GM12878 (cell line): Measurements from ENCODE around the gene LIPA. TPM values are rescaled to one million over a fixed set of nuclear protein-coding genes. Genes with fewer than 3 reads are reported as not detected.
A peak's percentile ranks its signal among the peaks of the same experiment; 100 is the strongest.

Source experiments
- ATAC-seq: fragments of 200-7000 bp; cut with Tn5 transposase; 3 replicates; pipeline ENCODE4 v1.9.1; 2020; ENCODE audit warnings: mild to moderate bottlenecking, moderate library complexity
- BruUV-seq: library from RNA; stranded (reverse); fragments of 400-500 nt; replicated peaks from 2 replicates; lab custom pipeline; 2021; lab: Mats Ljungman, UMichigan
- CTCF ChIA-PET: fragments of 300-600 bp; sonication (Branson Sonifier 250); formaldehyde crosslinking; extraction: SDS; loops from one replicate; lab custom pipeline; 2021; ENCODE audit warnings: inconsistent platforms; lab: Yijun Ruan, JAX
- POLR2A ChIA-PET: fragments of 350-600 bp; formaldehyde crosslinking; extraction: SDS; loops from one replicate; lab custom pipeline; 2021; ENCODE audit warnings: inconsistent platforms; lab: Charles Lee
- RAD21 ChIA-PET: fragments of 300-600 bp; sonication (Branson Sonifier 250); formaldehyde crosslinking; loops from one replicate; lab custom pipeline; 2023; ENCODE audit warnings: antibody characterized with exemption; ENCODE audit not compliant: unreplicated experiment; lab: Charles Lee
- SMC1A ChIA-PET: fragments of 300-600 bp; sonication (Branson Sonifier 250); formaldehyde crosslinking; loops from one replicate; lab custom pipeline; 2023; ENCODE audit not compliant: unreplicated experiment, uncharacterized antibody; lab: Charles Lee
- DNase-seq: peaks from one replicate; pipeline ENCODE4 v3.0.0-alpha.2; 2011; ENCODE audit warnings: low read depth, low spot score
- FAIRE-seq: peaks from 3 replicates; lab custom pipeline; 2011; peaks lifted over from hg19 to GRCh38; lab: Jason Lieb, UNC
- H2AFZ ChIP-seq: 2 replicates; pipeline ENCODE4 v1.6.0; 2011; ENCODE audit warnings: low read depth, low read length, control low read depth; ENCODE audit not compliant: control insufficient read depth
- H3K27ac ChIP-seq: 2 replicates; pipeline ENCODE4 v1.5.1; 2011; ENCODE audit warnings: control low read depth; ENCODE audit not compliant: control insufficient read depth, insufficient read depth
- H3K27me3 ChIP-seq, 2 experiments: replicated peaks in 1 of 2; 2 replicates each; pipeline versions ENCODE4 v1.6.0 to v1.6.1; 2011; ENCODE audit warnings: low read length in 1 of 2; ENCODE audit not compliant: control insufficient read depth in 2 of 2, insufficient read depth in 2 of 2
- H3K36me3 ChIP-seq, 2 experiments: 2 replicates each; pipeline ENCODE4 v1.5.1; 2011; ENCODE audit warnings: low read length in 1 of 2; ENCODE audit not compliant: control insufficient read depth in 2 of 2, insufficient read depth in 2 of 2
- H3K4me1 ChIP-seq: 2 replicates; pipeline ENCODE4 v1.6.1; 2011; ENCODE audit warnings: mild to moderate bottlenecking, low read length, moderate library complexity, mixed read lengths; ENCODE audit not compliant: control insufficient read depth, insufficient read depth
- H3K4me2 ChIP-seq: 2 replicates; pipeline ENCODE4 v1.6.0; 2011; ENCODE audit warnings: control low read depth; ENCODE audit not compliant: control insufficient read depth, insufficient read depth
- H3K4me3 ChIP-seq: fragments of 200-600 bp; sonication (generic); 2 replicates; pipeline ENCODE4 v1.5.1; 2016
- H3K79me2 ChIP-seq: 2 replicates; pipeline ENCODE4 v1.6.0; 2011; ENCODE audit warnings: low read length; ENCODE audit not compliant: control insufficient read depth, insufficient read depth
- H3K9ac ChIP-seq: 2 replicates; pipeline ENCODE4 v1.8.0; 2011; ENCODE audit warnings: low read length, control low read depth, mixed read lengths; ENCODE audit not compliant: control insufficient read depth, insufficient read depth
- H3K9me3 ChIP-seq: replicated peaks from 3 replicates; pipeline ENCODE4 v1.5.1; 2011; ENCODE audit warnings: mild to moderate bottlenecking, low read length; ENCODE audit not compliant: control insufficient read depth, insufficient read depth
- H4K20me1 ChIP-seq: 2 replicates; pipeline ENCODE4 v1.6.0; 2011; ENCODE audit not compliant: control insufficient read depth, insufficient read depth
- KAT2A ChIP-seq: conservative IDR thresholded peaks from 2 replicates; pipeline ENCODE4 v1.6.1; 2011; ENCODE audit warnings: low read depth, low read length; ENCODE audit not compliant: control insufficient read depth
- RAD51 ChIP-seq: fragments of 450-650 bp; IDR thresholded peaks from 2 replicates; pipeline ENCODE4 v1.6.1; 2016; ENCODE audit warnings: moderate library complexity, mild to moderate bottlenecking, inconsistent platforms
- SKIL ChIP-seq: fragments of 450-650 bp; IDR thresholded peaks from 2 replicates; pipeline ENCODE4 v1.6.1; 2017; ENCODE audit warnings: mild to moderate bottlenecking, low read depth, inconsistent platforms; ENCODE audit not compliant: poor library complexity, severe bottlenecking
- WGBS: methylation state at CpG from one replicate; pipeline ENCODE4 v1.1.6; 2016; ENCODE audit warnings: low lambda C conversion rate; ENCODE audit not compliant: insufficient replicate concordance, insufficient coverage; ENCODE audit errors: missing lambda C conversion rate; 5-methylcytosine and 5-hydroxymethylcytosine counted together
- in situ Hi-C: fragments of 300-500 bp; cut with MboI; formaldehyde crosslinking; loops from 9 replicates; pipeline ENCODE4 v1.14.3; 2018; ENCODE audit warnings: mixed read lengths
- intact Hi-C: fragments of 100-400 bp; cut with micrococcal nuclease; formaldehyde crosslinking; loops from one replicate; pipeline ENCODE4 v1.14.2; 2022; ENCODE audit not compliant: unreplicated experiment
- polyA plus RNA-seq, 11 experiments: library from polyadenylated mRNA; depleted of rRNA in 4 of 11; unstranded in 6 of 11; stranded (reverse) in 5 of 11; fragments of >200 nt; fragmentation: Nextera tagmentation in 4 of 11; fragmentation: Illumina TruSeq in 1 of 11; extraction: Ambion mirVana in 4 of 11; extraction: Trizol in 1 of 11; gene quantifications; 1 replicate in 1 of 11; 2 replicates in 10 of 11; pipeline versions ENCODE4 v1.2.1 to v1.2.3, GENCODE V29; 2011 to 2016; ENCODE audit warnings: inconsistent platforms in 2 of 11, missing spikeins in 2 of 11, low read depth in 1 of 11
- total RNA-seq, 4 experiments: library from RNA; depleted of rRNA in 3 of 4; stranded (reverse); fragments of >200 nt in 3 of 4; fragmentation: Illumina TruSeq in 1 of 4; extraction: Trizol in 1 of 4; gene quantifications; 2 replicates each; pipeline versions ENCODE4 v1.2.1 to v1.2.3, GENCODE V29; 2013 to 2021

LIPA gene
- total and polyA plus RNA-seq, 10 of the 15 experiments (the other 5 are each of a cell fraction or from before 2014, with no cell fraction given), result 31.1 to 50.3 (median 39.5) TPM

- Histone ChIP-seq H4K20me1 (no peaks in the 10 kb centered on the region), H3K27ac (no peak overlapping the region), H3K4me2 (no peak overlapping the region), H3K79me2 (no peaks in the 10 kb centered on the region), H2AFZ (no peak overlapping the region), H3K27me3 (no peaks in the 10 kb centered on the region), H3K36me3 (no peaks in the 10 kb centered on the region), H3K9me3 (no peaks in the 10 kb centered on the region), H3K4me1 (peaks cover 12% of the 10 kb centered on the region; the same call in 1 of the 2 replicates), H3K9ac (no peak overlapping the region), H3K4me3 (no peak overlapping the region)
- TF ChIP-seq RAD51 (peak; percentile 42; the same call in 1 of the 2 replicates), KAT2A (no peak), SKIL (peak; percentile 35)
- ATAC-seq, result peak; percentile 75
- CTCF ChIA-PET, result interaction anchor here (1.1 to 3.6 kb wide), 4 partner anchors 11 to 103 kb away, joined by 3 to 56 read pairs (median 4); no protein-coding TSS in a partner anchor
- no peak for DNase-seq
- SMC1A ChIA-PET, result interaction anchor here (1.2 to 4.4 kb wide), 5 partner anchors 19 to 96 kb away, joined by 3 to 60 read pairs (median 4); partner anchors contain the start of gene IFIT1
- RAD21 ChIA-PET, result interaction anchor here (0.7 to 4.0 kb wide), 7 partner anchors 32 to 198 kb away, joined by 3 to 31 read pairs (median 5); partner anchors contain the start of genes IFIT3, IFIT5 and LIPA
- intact Hi-C loops, result no loop called here
- no TSS peak for BruUV-seq
- in situ Hi-C loops, result no loop called here
- FAIRE-seq, result no peak
- POLR2A ChIA-PET, result interaction anchor here (0.6 kb wide), 1 partner anchor 753 kb away, joined by 5 read pairs; no protein-coding TSS in a partner anchor
- WGBS, result 35% methylated on average over 1 of the region's 1 CpG
These were observed 44.0 kb upstream of the LIPA start for GRCh38 chr10:89295597-89295996.
